ENCODE results near the gene PTPRM. TPM values are rescaled to one million over a fixed set of nuclear protein-coding genes. Genes with fewer than 3 reads are reported as not detected.

The PTPRM gene
- polyA plus RNA-seq, 1 experiment = 81.1 TPM

DNA sequence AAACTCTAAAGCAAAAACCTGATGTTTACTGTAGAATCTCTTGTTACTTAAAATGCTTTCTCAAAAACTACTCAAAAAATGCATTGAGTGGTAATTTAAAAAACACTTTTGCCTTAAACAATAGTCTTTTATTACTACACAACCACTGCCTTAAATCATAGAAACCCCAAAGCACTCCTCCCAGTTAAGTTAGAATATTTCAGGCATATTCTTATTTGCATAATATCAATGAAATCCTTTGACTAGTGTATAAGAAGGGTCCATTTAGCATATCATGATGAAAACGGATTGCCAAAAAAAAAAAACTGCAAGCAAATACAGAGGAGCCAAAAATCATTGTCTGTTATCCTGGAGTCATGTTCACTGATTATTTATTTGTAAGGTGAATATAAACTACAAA lies 119.2 kb downstream of the PTPRM start:
- ChIA-PET POLR2A (no interaction called here), CTCF (no interaction called here)
- no peaks in the 10 kb centered on the region for H3K27me3 ChIP-seq (ENCODE audit: control insufficient read depth, insufficient read depth, low read length)
- TF ChIP-seq, protein P1, sequence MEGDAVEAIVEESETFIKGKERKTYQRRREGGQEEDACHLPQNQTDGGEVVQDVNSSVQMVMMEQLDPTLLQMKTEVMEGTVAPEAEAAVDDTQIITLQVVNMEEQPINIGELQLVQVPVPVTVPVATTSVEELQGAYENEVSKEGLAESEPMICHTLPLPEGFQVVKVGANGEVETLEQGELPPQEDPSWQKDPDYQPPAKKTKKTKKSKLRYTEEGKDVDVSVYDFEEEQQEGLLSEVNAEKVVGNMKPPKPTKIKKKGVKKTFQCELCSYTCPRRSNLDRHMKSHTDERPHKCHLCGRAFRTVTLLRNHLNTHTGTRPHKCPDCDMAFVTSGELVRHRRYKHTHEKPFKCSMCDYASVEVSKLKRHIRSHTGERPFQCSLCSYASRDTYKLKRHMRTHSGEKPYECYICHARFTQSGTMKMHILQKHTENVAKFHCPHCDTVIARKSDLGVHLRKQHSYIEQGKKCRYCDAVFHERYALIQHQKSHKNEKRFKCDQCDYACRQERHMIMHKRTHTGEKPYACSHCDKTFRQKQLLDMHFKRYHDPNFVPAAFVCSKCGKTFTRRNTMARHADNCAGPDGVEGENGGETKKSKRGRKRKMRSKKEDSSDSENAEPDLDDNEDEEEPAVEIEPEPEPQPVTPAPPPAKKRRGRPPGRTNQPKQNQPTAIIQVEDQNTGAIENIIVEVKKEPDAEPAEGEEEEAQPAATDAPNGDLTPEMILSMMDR (IDR thresholded peaks at IDR 0.05; ENCODE audit: low read depth, low read length) = no peak
- DNase-seq (ENCODE audit: low read depth, low spot score) = no peak
- no peak overlapping the region for H3K27ac ChIP-seq (ENCODE audit: low read depth, low read length)
- no peaks in the 10 kb centered on the region for H3K9me3 ChIP-seq (ENCODE audit: control insufficient read depth, insufficient read depth, low read length)
- H3K4me3 ChIP-seq (ENCODE audit: low read depth, low read length) = no peak overlapping the region

DNA sequence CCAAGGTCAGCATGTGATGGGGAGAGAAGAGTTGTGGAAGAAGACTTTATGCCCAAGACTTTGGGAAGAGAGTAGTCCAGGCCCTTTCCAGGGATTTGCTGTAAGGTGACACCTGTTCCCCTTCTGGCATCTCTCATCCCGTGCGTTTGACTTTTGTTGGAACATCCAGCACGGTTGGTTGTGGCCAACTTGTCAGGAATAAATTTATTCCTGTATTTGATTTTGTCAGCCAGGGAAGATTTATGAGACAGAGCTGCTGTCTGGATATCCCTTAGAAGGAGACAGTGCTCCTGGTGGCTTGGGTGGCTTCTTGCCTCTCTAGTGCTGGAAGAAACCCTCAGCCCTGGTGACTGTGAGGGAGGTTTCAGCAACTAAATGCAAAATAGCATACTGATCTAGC lies 121.5 kb downstream of the PTPRM start:
- Histone ChIP-seq H3K4me3 (ENCODE audit: low read depth, low read length) (no peak overlapping the region), H3K27ac (ENCODE audit: low read depth, low read length) (no peak overlapping the region), H3K27me3 (ENCODE audit: control insufficient read depth, insufficient read depth, low read length) (no peaks in the 10 kb centered on the region), H3K9me3 (ENCODE audit: control insufficient read depth, insufficient read depth, low read length) (no peaks in the 10 kb centered on the region)
- TF ChIP-seq, protein P1 (IDR thresholded peaks at IDR 0.05; ENCODE audit: low read depth, low read length) = no peak
- ChIA-PET POLR2A (no interaction called here), CTCF (interaction anchor here (0.8 kb wide), 1 partner anchor 236 kb away, joined by 3 read pairs; no protein-coding TSS in a partner anchor)
- no peak for DNase-seq (ENCODE audit: low read depth, low spot score)

DNA sequence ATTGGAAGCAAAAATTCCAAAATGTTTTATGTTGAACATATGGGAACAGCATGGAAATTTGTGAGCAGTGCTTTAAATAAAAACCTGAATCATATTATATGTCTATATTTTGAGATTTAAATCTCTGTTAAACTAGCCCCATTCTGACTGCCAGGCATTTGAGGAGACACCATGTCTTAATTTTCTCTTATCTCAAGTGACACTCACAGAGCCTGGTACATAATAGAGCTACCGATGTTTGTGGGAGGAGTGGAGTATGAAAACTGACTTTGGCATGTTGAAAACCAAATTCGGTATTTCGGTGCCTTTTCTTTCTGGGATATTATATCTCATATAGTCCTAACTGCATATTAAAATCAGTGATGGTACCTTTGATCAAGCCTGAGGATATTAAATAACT lies 124.1 kb downstream of the PTPRM start:
- no peak for DNase-seq (ENCODE audit: low read depth, low spot score)
- no peaks in the 10 kb centered on the region for H3K27me3 ChIP-seq (ENCODE audit: control insufficient read depth, insufficient read depth, low read length)
- H3K27ac ChIP-seq (ENCODE audit: low read depth, low read length) = no peak overlapping the region
- CTCF ChIA-PET = no interaction called here
- no peak overlapping the region for H3K4me3 ChIP-seq (ENCODE audit: low read depth, low read length)
- POLR2A ChIA-PET = no interaction called here
- TF ChIP-seq, protein P1 (IDR thresholded peaks at IDR 0.05; ENCODE audit: low read depth, low read length) = no peak
- no peaks in the 10 kb centered on the region for H3K9me3 ChIP-seq (ENCODE audit: control insufficient read depth, insufficient read depth, low read length)

DNA sequence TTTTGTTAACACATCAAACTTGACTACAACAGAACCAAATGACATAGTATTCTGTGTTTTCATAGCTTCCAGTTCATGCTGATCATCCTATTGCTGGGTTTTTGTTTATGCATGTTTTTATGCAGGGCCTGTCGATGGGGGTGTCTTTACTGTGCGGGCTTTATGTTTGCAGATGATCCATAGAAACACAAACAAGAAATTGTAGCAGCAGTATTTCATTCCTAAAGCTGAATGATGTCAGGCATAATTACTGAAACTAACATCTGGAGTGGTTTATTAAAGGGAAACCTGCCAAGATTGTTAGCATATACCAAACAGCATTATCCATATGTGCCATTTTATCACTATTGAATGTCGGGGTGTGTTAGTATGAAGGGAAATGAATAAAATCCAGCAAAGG lies 129.7 kb downstream of the PTPRM start:
- TF ChIP-seq, protein P1 (IDR thresholded peaks at IDR 0.05; ENCODE audit: low read depth, low read length) = no peak
- Histone ChIP-seq H3K9me3 (ENCODE audit: control insufficient read depth, insufficient read depth, low read length) (no peaks in the 10 kb centered on the region), H3K27me3 (ENCODE audit: control insufficient read depth, insufficient read depth, low read length) (no peaks in the 10 kb centered on the region), H3K4me3 (ENCODE audit: low read depth, low read length) (no peak overlapping the region), H3K27ac (ENCODE audit: low read depth, low read length) (no peak overlapping the region)
- ChIA-PET CTCF (no interaction called here), POLR2A (no interaction called here)
- no peak for DNase-seq (ENCODE audit: low read depth, low spot score)

DNA sequence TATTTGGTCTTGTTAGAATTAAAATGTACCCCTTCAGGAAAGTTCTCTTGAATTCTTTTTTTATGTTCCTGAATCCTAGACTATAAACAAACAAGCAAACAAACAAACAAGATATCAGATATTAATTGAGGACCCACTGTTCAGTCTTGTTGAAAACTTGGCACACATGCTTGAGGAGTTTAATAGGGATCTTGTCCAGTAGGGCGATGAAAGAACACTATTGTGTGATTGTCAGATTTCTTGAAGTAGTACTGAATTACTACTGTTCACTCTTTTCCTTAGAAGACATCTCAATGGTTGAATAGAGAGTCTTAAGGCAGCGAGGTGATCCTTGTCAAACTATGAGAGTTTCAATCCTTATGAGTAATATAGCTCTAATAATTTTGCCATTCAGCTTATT lies 130.2 kb downstream of the PTPRM start:
- ChIA-PET POLR2A (no interaction called here), CTCF (no interaction called here)
- no peak for DNase-seq (ENCODE audit: low read depth, low spot score)
- TF ChIP-seq, protein P1 (IDR thresholded peaks at IDR 0.05; ENCODE audit: low read depth, low read length) = no peak
- no peak overlapping the region for H3K4me3 ChIP-seq (ENCODE audit: low read depth, low read length)
- H3K27ac ChIP-seq (ENCODE audit: low read depth, low read length) = no peak overlapping the region
- no peaks in the 10 kb centered on the region for H3K27me3 ChIP-seq (ENCODE audit: control insufficient read depth, insufficient read depth, low read length)
- H3K9me3 ChIP-seq (ENCODE audit: control insufficient read depth, insufficient read depth, low read length) = no peaks in the 10 kb centered on the region
